ENCODE measurements around the gene GPR137. TPM values are rescaled to one million over a fixed set of nuclear protein-coding genes. Genes with fewer than 3 reads are reported as not detected.
A peak's percentile ranks its signal among the peaks of the same experiment; 100 is the strongest.

GPR137 gene
- total RNA-seq, 1 donor from 2014 or later: 57.8 TPM

DNA sequence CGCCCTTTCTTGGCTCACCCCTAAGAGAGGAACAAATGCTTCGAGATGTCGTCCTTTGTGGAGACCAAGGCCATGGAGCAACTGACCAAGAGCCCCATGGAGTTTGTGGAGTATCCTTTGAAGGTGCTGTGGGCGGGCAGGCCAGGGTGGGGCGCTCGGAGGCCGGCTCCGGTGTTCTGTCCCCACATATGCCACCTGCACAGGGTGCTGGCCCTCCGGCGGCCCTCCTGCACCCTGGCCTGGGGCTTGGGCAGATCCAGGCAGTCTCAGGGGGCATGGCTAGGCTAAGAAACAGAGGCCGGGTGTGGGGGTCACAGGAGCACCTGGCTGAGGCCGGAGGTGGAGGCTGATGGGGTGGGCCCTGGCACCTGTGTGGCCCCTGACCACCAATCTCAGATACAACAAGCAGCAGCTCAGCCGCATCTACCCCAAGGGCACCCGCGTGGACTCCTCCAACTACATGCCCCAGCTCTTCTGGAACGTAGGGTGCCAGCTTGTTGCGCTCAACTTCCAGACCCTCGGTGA is 24.0 kb upstream of the GPR137 start:
- Mint-ChIP-seq H3K27me3 (ENCODE audit: low read depth) (no peaks in the 10 kb centered on the region), H3K9me3 (ENCODE audit: low read depth) (no peaks in the 10 kb centered on the region), H3K4me3 (ENCODE audit: unreplicated experiment) (no peak overlapping the region), H3K36me3 (ENCODE audit: low read depth) (peaks cover 38% of the 10 kb centered on the region), H3K27ac (ENCODE audit: unreplicated experiment) (peak overlapping the region; percentile 17), H3K4me1 (ENCODE audit: low read depth) (peaks cover 5% of the 10 kb centered on the region)
- DNase-seq (ENCODE audit: low spot score): no peak
- TF ChIP-seq, protein P1, sequence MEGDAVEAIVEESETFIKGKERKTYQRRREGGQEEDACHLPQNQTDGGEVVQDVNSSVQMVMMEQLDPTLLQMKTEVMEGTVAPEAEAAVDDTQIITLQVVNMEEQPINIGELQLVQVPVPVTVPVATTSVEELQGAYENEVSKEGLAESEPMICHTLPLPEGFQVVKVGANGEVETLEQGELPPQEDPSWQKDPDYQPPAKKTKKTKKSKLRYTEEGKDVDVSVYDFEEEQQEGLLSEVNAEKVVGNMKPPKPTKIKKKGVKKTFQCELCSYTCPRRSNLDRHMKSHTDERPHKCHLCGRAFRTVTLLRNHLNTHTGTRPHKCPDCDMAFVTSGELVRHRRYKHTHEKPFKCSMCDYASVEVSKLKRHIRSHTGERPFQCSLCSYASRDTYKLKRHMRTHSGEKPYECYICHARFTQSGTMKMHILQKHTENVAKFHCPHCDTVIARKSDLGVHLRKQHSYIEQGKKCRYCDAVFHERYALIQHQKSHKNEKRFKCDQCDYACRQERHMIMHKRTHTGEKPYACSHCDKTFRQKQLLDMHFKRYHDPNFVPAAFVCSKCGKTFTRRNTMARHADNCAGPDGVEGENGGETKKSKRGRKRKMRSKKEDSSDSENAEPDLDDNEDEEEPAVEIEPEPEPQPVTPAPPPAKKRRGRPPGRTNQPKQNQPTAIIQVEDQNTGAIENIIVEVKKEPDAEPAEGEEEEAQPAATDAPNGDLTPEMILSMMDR (IDR thresholded peaks at IDR 0.05): no peak

DNA sequence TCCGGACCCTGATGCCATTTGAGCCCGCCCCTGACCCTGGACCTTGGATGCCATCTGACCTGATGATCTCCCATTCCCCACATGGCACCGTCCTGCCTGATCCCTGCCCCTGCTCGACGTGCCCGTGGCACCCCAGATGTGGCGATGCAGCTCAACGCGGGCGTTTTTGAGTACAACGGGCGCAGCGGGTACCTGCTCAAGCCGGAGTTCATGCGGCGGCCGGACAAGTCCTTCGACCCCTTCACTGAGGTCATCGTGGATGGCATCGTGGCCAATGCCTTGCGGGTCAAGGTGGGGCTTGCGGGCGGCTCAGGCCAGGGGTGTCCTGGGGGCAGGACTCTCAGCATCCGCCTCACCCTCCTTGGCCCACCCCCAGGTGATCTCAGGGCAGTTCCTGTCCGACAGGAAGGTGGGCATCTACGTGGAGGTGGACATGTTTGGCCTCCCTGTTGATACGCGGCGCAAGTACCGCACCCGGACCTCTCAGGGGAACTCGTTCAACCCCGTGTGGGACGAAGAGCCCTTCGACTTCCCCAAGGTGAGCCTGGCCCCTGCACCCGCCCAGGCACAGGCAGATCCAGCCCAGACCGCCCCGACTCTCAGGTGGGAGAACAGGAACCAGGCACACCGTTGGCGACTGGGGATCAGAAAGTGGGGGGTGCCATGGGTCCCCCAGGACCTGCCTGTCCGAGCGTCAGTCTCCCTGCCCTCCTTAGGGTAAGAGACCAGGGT is 23.2 kb upstream of the GPR137 start:
- Mint-ChIP-seq H3K9me3 (ENCODE audit: low read depth) (no peaks in the 10 kb centered on the region), H3K36me3 (ENCODE audit: low read depth) (peaks cover 36% of the 10 kb centered on the region), H3K27me3 (ENCODE audit: low read depth) (no peaks in the 10 kb centered on the region), H3K27ac (ENCODE audit: unreplicated experiment) (peak overlapping the region; percentile 59), H3K4me1 (ENCODE audit: low read depth) (peaks cover 5% of the 10 kb centered on the region), H3K4me3 (ENCODE audit: unreplicated experiment) (no peak overlapping the region)
- TF ChIP-seq, protein P1 (IDR thresholded peaks at IDR 0.05): no peak
- DNase-seq (ENCODE audit: low spot score): no peak

DNA sequence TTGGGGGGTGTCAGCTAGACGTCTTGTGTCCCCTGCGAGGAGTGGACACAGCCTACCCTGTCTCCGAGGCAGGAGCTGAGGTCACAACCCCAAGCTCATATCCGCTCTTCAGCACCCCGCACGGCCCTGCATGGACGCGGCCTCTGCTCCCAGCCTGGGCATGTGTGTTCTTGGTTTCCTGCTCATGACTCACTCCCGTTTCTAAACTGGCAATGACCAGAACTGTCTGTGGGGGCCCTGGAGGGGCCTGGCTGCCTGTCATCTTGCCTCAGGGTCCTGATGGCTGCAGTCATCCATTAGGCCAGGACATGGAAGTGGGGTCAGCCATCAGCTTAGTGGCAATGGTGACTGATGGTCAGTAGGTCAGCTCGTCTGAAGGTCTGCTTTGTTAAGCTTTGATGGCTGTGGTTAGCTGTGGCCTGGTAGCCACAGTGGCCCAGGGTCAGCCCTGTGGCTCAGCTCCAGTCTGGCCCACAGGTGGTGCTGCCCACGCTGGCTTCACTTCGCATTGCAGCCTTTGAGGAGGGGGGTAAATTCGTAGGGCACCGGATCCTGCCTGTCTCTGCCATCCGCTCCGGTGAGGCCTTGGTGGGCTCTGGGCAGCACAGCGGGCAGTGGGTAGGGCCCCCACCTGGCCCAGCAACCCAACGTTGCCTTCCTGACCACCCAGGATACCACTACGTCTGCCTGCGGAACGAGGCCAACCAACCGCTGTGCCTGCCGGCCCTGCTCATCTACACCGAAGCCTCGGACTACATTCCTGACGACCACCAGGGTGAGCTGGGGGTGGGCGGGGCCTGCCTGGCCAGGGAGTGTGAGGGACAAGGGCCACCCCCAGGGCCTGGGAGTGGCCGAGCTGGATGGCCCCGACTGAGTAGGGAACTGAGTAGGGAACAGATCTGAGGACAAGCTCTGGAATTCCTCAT is 22.4 kb upstream of the GPR137 start:
- Mint-ChIP-seq H3K4me1 (ENCODE audit: low read depth) (peaks cover 13% of the 10 kb centered on the region), H3K27ac (ENCODE audit: unreplicated experiment) (peak overlapping the region; percentile 59), H3K9me3 (ENCODE audit: low read depth) (no peaks in the 10 kb centered on the region), H3K27me3 (ENCODE audit: low read depth) (no peaks in the 10 kb centered on the region), H3K4me3 (ENCODE audit: unreplicated experiment) (no peak overlapping the region), H3K36me3 (ENCODE audit: low read depth) (peaks cover 30% of the 10 kb centered on the region)
- DNase-seq (ENCODE audit: low spot score): no peak
- TF ChIP-seq, protein P1 (IDR thresholded peaks at IDR 0.05): no peak

DNA sequence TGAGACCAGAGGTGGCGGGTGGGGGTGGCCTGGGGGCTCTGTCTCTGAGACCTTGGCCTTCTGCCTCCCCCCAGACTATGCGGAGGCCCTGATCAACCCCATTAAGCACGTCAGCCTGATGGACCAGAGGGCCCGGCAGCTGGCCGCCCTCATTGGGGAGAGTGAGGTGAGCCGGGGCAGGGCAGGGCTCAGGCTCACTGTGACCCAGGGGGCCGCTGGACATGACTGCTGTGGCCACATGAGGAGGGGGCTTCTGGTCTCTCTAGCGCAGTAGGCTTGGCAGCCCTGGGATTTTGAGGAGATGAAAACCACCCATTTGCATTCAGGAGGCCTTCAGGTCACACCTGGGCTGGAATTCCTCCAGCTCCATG is 21.7 kb upstream of the GPR137 start:
- no peak overlapping the region for H3K27ac Mint-ChIP-seq (ENCODE audit: unreplicated experiment)
- H3K36me3 Mint-ChIP-seq (ENCODE audit: low read depth): peaks cover 28% of the 10 kb centered on the region
- TF ChIP-seq, protein P1 (IDR thresholded peaks at IDR 0.05): no peak
- H3K4me1 Mint-ChIP-seq (ENCODE audit: low read depth): peaks cover 19% of the 10 kb centered on the region
- H3K4me3 Mint-ChIP-seq (ENCODE audit: unreplicated experiment): no peak overlapping the region
- H3K9me3 Mint-ChIP-seq (ENCODE audit: low read depth): no peaks in the 10 kb centered on the region
- no peaks in the 10 kb centered on the region for H3K27me3 Mint-ChIP-seq (ENCODE audit: low read depth)
- no peak for DNase-seq (ENCODE audit: low spot score)

DNA sequence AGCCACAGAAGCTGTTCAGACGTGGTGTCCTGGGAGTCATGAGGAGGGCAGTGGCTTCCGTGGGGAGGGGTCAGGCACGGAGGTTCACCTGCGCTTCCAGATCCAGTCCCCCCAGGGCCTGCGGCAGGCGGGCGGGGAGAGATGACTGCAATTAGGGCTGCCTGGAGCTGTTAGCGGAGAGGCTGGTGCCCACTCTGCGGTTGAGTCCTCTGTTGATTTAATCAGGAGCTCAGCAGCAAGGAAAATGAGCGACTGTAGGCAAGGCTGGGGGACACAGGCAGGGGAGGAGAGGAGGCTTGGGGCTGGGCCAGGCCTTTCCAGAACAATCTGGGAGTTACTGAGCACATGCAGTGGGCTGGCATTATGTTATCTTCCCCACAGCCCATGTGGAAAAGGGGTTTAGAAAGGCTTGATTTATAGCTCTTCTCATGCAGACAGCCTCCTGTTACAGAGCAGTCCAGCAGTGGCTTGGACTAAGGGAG is 21.2 kb upstream of the GPR137 start:
- TF ChIP-seq, protein P1 (IDR thresholded peaks at IDR 0.05): no peak
- no peak overlapping the region for H3K27ac Mint-ChIP-seq (ENCODE audit: unreplicated experiment)
- DNase-seq (ENCODE audit: low spot score): no peak
- peaks cover 21% of the 10 kb centered on the region for H3K4me1 Mint-ChIP-seq (ENCODE audit: low read depth)
- no peak overlapping the region for H3K4me3 Mint-ChIP-seq (ENCODE audit: unreplicated experiment)
- H3K27me3 Mint-ChIP-seq (ENCODE audit: low read depth): no peaks in the 10 kb centered on the region
- peaks cover 26% of the 10 kb centered on the region for H3K36me3 Mint-ChIP-seq (ENCODE audit: low read depth)
- no peaks in the 10 kb centered on the region for H3K9me3 Mint-ChIP-seq (ENCODE audit: low read depth)

All from chondrocyte (in vitro differentiated cells).